Epithelial cell of proximal tubule (primary cell): ENCODE data around the gene VIM. TPM values are rescaled to one million over a fixed set of nuclear protein-coding genes. Genes with fewer than 3 reads are reported as not detected.

Experiments
- DNase-seq: peaks from one replicate; pipeline ENCODE4 v3.0.0-alpha.2; 2011; ENCODE audit warnings: low read depth
- H3K4me3 ChIP-seq: 2 replicates; pipeline ENCODE4 v1.5.1; 2011; ENCODE audit warnings: low read depth, mild to moderate bottlenecking, low read length
- CTCF ChIP-seq: conservative IDR thresholded peaks from 2 replicates; pipeline ENCODE4 v1.5.1; 2012; ENCODE audit warnings: low read depth, mild to moderate bottlenecking, low read length
- total RNA-seq: library from RNA; depleted of rRNA; stranded (reverse); fragments of >200 nt; gene quantifications from 2 replicates; pipeline ENCODE4 v1.2.3, GENCODE V29; 2015

VIM gene
- total RNA-seq, 1 donor from 2014 or later, result 4,845 TPM

GRCh38 chr10:17282311-17282710, 54.3 kb downstream of the VIM start:
- no peak for DNase-seq
- no peak overlapping the region for H3K4me3 ChIP-seq
- no peak for TF ChIP-seq CTCF

DNA sequence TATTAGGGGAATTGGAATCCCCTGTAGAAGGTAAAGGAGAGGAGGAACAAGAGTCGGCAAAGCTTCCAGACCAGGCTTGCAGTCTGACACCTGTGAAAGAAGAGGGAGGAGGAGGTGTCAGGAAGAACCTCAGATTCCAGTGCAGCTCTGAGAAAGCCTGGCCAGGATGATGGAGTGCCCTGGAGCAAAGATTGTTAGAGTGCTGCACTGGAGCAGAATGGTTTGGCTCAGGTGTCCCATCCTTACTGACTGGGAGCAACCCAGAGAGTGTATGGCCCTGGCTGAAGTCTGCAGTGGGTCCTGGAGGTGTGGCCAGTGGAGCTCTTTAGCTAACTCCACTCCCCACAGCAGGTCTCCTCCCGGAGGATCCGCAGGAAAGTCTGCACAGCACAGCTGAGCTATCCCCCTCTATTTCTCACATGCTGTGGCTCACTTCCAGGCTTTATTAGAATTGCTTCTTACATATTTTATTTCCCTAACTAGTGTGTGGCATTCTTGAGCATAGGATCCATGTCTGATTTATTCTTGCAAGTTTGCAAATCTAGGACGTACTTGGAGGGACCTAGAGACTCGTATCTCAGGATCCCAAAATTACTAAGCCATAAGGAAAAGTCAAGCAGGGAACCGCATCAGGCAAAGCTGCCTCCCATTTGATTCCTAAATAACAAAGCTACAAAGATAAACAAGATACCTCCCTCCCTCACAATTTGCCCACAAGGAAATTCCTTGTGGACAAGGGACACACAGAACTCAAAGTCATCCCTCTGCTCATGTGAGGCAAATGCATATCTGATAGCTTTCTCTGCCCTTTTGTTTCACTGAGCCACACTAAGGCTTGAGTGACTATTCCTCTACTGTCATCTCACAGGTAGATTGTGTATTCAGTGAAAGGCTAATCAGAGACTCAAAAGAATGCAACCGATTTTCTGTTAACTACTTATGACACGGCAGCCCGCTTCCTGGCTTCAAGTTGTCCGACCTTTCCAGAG, 58.8 kb downstream of the VIM start:
- TF ChIP-seq CTCF, result no peak
- no peak overlapping the region for H3K4me3 ChIP-seq
- DNase-seq, result no peak

Other genes with a start within 250 kb of the VIM start
- under 0.01 and 0.17 TPM in 2 replicates for gene CUBN, start 98.4 kb upstream of the VIM start, total RNA-seq
- 3.1 and 4.6 TPM in 2 replicates for gene TRDMT1, start 26.6 kb upstream of the VIM start, total RNA-seq
- gene ST8SIA6, start 226.4 kb downstream of the VIM start, total RNA-seq, result 0.23 TPM in 1 of 2 replicates, not detected in the other